GM12878 (cell line): ENCODE data around the gene ZNF431. TPM values are rescaled to one million over a fixed set of nuclear protein-coding genes. Genes with fewer than 3 reads are reported as not detected.

ENCODE experiments used
- BMI1 ChIP-seq: fragments of 450-650 bp; IDR thresholded peaks from 2 replicates; pipeline ENCODE4 v1.6.1; 2016; ENCODE audit warnings: mild to moderate bottlenecking, moderate library complexity, borderline replicate concordance
- CBFB ChIP-seq: IDR thresholded peaks from 2 replicates; pipeline ENCODE4 v1.6.1; 2016; ENCODE audit warnings: antibody characterized with exemption, low read depth
- IRF4 ChIP-seq: IDR thresholded peaks from 2 replicates; pipeline ENCODE4 v1.6.1; 2011; ENCODE audit warnings: low read depth, low read length
- NFXL1 ChIP-seq: fragments of 450-650 bp; IDR thresholded peaks from 2 replicates; pipeline ENCODE4 v1.6.1; 2017; ENCODE audit warnings: antibody characterized with exemption, mild to moderate bottlenecking, borderline replicate concordance
- PKNOX1 ChIP-seq: fragments of 450-650 bp; IDR thresholded peaks from 2 replicates; pipeline ENCODE4 v1.6.1; 2016; ENCODE audit warnings: mild to moderate bottlenecking
- RB1 ChIP-seq: fragments of 450-650 bp; formaldehyde crosslinking; IDR thresholded peaks from 2 replicates; pipeline ENCODE4 v1.6.1; 2017; ENCODE audit warnings: mild to moderate bottlenecking, borderline replicate concordance
- RELA ChIP-seq: fragments of 450-650 bp; IDR thresholded peaks from 2 replicates; pipeline ENCODE4 v1.8.0; 2014; ENCODE audit warnings: borderline replicate concordance; ENCODE audit not compliant: partially characterized antibody
- ZBTB4 ChIP-seq: fragments of 450-650 bp; formaldehyde crosslinking; IDR thresholded peaks from 2 replicates; pipeline ENCODE4 v1.4.0; 2022; ENCODE audit warnings: mild to moderate bottlenecking, moderate library complexity
- ZNF217 ChIP-seq: fragments of 450-650 bp; IDR thresholded peaks from 2 replicates; pipeline ENCODE4 v1.6.1; 2017; ENCODE audit warnings: antibody characterized with exemption, mild to moderate bottlenecking
- ZNF24 ChIP-seq: fragments of 450-650 bp; IDR thresholded peaks from 2 replicates; pipeline ENCODE4 v1.6.1; 2017; ENCODE audit warnings: antibody characterized with exemption, mild to moderate bottlenecking
- polyA plus RNA-seq, 11 experiments: library from polyadenylated mRNA; depleted of rRNA in 4 of 11; unstranded in 6 of 11; stranded (reverse) in 5 of 11; fragments of >200 nt; fragmentation: Nextera tagmentation in 4 of 11; fragmentation: Illumina TruSeq in 1 of 11; extraction: Ambion mirVana in 4 of 11; extraction: Trizol in 1 of 11; gene quantifications; 1 replicate in 1 of 11; 2 replicates in 10 of 11; pipeline versions ENCODE4 v1.2.1 to v1.2.3, GENCODE V29; 2011 to 2016; ENCODE audit warnings: inconsistent platforms in 2 of 11, missing spikeins in 2 of 11, low read depth in 1 of 11
- total RNA-seq, 4 experiments: library from RNA; depleted of rRNA in 3 of 4; stranded (reverse); fragments of >200 nt in 3 of 4; fragmentation: Illumina TruSeq in 1 of 4; extraction: Trizol in 1 of 4; gene quantifications; 2 replicates each; pipeline versions ENCODE4 v1.2.1 to v1.2.3, GENCODE V29; 2013 to 2021

The ZNF431 gene
- total and polyA plus RNA-seq, 10 of the 15 experiments (the other 5 are each of a cell fraction or from before 2014, with no cell fraction given), result 2.5 to 18.7 (median 10.0) TPM

- TF ChIP-seq ZNF24 (no peak), RB1 (no peak), PKNOX1 (peak; percentile 98), ZNF217 (no peak), IRF4 (no peak), NFXL1 (no peak), CBFB (peak; percentile 46; the same call in 1 of the 2 replicates), ZBTB4 (no peak), RELA (no peak), BMI1 (no peak)
These were observed at the start of gene ZNF431 (continued) for GRCh38 chr19:21141787-21142464.
